ENCODE data around the gene FUT2. TPM values are rescaled to one million over a fixed set of nuclear protein-coding genes. Genes with fewer than 3 reads are reported as not detected.
A peak's percentile ranks its signal among the peaks of the same experiment; 100 is the strongest.

The FUT2 gene
- polyA plus RNA-seq (2011; rRNA removed) (not detected in 2 replicates), polyA plus RNA-seq (2017; fragmentation: RNase III; extraction: RNeasy Plus Mini Kit Qiagen cat#74134 plus additional on column Dnase treatment) (not detected in 3 replicates), polyA minus RNA-seq (2011; rRNA and poly(A)+ RNA removed) (not detected in 2 replicates)
- polyA plus RNA-seq (2012; cell fraction: cytosol; rRNA removed), result not detected in 2 replicates
- not detected in 2 replicates for polyA plus RNA-seq (2012; cell fraction: nucleus; rRNA removed)

DNA sequence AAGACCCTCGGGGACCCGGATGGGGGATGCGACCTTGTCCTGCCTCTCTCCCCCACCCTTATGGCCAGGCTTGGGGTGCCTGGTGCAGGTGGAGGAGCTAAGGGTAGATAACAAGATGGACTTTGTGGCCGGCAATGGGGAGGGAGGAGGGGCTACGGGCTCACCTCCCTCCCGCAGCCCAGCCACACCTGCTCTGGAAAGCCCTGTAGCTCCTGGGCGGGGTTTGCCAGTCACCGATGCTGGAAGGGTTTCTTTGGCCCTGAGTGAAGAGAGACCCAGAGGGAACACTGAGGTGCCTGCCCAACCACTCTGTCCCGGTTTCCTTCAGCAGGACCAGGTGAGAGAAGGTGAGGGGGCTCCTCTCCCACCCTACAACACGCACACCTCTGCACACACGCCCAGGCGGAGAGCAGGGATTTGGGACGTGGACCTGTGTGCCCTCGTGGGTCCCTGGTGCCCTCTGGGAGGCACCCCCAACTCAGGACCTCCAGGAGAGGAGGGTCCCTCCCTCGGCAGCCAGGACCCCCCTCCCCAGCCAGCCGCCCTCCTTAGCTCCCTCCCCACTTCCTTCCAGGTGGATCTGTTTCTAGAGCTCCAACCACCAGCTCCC, at the start of gene FUT2:
FUT2 (plus strand) TSS at position 229 of the 610 bp plus-strand sequence. CDS start 6,986 bp downstream, outside the sequence.
- Histone ChIP-seq H3K4me1 (peaks cover 3% of the 10 kb centered on the region; the same call in 2 of the 3 replicates), H3K4me3 (no peak within 1 kb of the TSS), H3K4me2 (no peak within 1 kb of the TSS), H3K9me3 (no peaks in the 10 kb centered on the region), H3K27ac (no peak within 1 kb of the TSS)
- ATAC-seq (no peak), DNase-seq (ENCODE audit: low read depth in 1 of 2, low spot score in 1 of 2) (no peak), FAIRE-seq (no peak)
- WGBS (ENCODE audit: missing lambda C conversion rate), result 67% methylated on average over 16 of the region's 16 CpGs
- ChIA-PET POLR2A (interaction anchor here (0.7 kb wide), 1 partner anchor 18 kb away, joined by 3 read pairs; no protein-coding TSS in a partner anchor), CTCF (interaction anchor here (0.8 to 14.0 kb wide), 11 partner anchors 11 to 147 kb away, joined by 3 to 151 read pairs (median 5); partner anchors contain the start of gene CA11)
- TF ChIP-seq MAX (IDR thresholded peaks at IDR 0.05) (no peak), RAD21 (conservative IDR thresholded peaks at IDR 0.05 in 1 of 2, IDR thresholded peaks at IDR 0.05 in 1 of 2) (no peak)

- Histone ChIP-seq H3K4me3 (peak within 1 kb of the TSS; percentile 54), H3K4me2 (peak within 1 kb of the TSS; percentile 94), H3K27ac (peak within 1 kb of the TSS; percentile 87 to 88), H3K4me1 (peaks cover 18% of the 10 kb centered on the region; the same call in 2 of the 3 replicates), H3K9me3 (no peaks in the 10 kb centered on the region)
- peak; percentile 91 to 97 for DNase-seq (ENCODE audit: low read depth in 1 of 2, low spot score in 1 of 2)
- WGBS (ENCODE audit: missing lambda C conversion rate), result 5% methylated on average over 8 of the region's 33 CpGs
- CTCF ChIA-PET, result interaction anchor here (0.5 to 3.5 kb wide), 58 partner anchors 8 to 348 kb away, joined by 3 to 39 read pairs (median 4); partner anchors contain the start of genes FUT1, FUT2, HSD17B14 and IZUMO1
- POLR2A ChIA-PET, result interaction anchor here (1.0 to 3.1 kb wide), 9 partner anchors 12 to 315 kb away, joined by 3 to 15 read pairs (median 4); partner anchors contain the start of genes PPP1R15A, RPL18 and SPHK2
- peak; percentile 85 to 90 for ATAC-seq
- FAIRE-seq, result no peak
- TF ChIP-seq, protein P1, sequence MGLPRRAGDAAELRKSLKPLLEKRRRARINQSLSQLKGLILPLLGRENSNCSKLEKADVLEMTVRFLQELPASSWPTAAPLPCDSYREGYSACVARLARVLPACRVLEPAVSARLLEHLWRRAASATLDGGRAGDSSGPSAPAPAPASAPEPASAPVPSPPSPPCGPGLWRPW (IDR thresholded peaks at IDR 0.05), result no peak
- TF ChIP-seq KDM1A (IDR thresholded peaks at IDR 0.05; ENCODE audit: low read depth) (0 out of 2 replicates have a peak, but pooled peaks have one; percentile 24), HMGXB4 (CRISPR knock-in tag; IDR thresholded peaks at IDR 0.05; ENCODE audit: borderline replicate concordance) (no peak), PHF8 (IDR thresholded peaks at IDR 0.05; ENCODE audit: borderline replicate concordance, low read depth) (0 out of 2 replicates have a peak, but pooled peaks have one; percentile 18), RARB (CRISPR knock-in tag; IDR thresholded peaks at IDR 0.05) (no peak), NR3C1 (IDR thresholded peaks at IDR 0.05) (no peak), FOXS1 (CRISPR knock-in tag; IDR thresholded peaks at IDR 0.05) (no peak), MYC (IDR thresholded peaks at IDR 0.05; ENCODE audit: borderline replicate concordance, low read length) (0 out of 2 replicates have a peak, but pooled peaks have one; percentile 7), HOXA7 (CRISPR knock-in tag; IDR thresholded peaks at IDR 0.05) (no peak), FOSB (CRISPR knock-in tag; IDR thresholded peaks at IDR 0.05) (no peak), JUN (IDR thresholded peaks at IDR 0.05) (peak in 1 of 2 experiments; percentile 73; a peak in 3 of 5 replicates), RAD21 (conservative IDR thresholded peaks at IDR 0.05 in 1 of 2, IDR thresholded peaks at IDR 0.05 in 1 of 2) (peak; percentile 97 to 98), EHF (CRISPR knock-in tag; IDR thresholded peaks at IDR 0.05) (no peak), EP300 (IDR thresholded peaks at IDR 0.05) (no peak), ELK1 (IDR thresholded peaks at IDR 0.05; ENCODE audit: low read depth, low read length) (no peak), CTCF (IDR thresholded peaks at IDR 0.05) (peak; percentile 90), HDAC2 (IDR thresholded peaks at IDR 0.05) (no peak), MAZ (IDR thresholded peaks at IDR 0.05; ENCODE audit: borderline replicate concordance, low read depth, low read length) (peak; percentile 72; the same call in 1 of the 2 replicates), EHMT2 (IDR thresholded peaks at IDR 0.05; ENCODE audit: low read depth) (no peak), RFX5 (IDR thresholded peaks at IDR 0.05) (no peak), CEBPB (IDR thresholded peaks at IDR 0.05) (no peak), MAX (IDR thresholded peaks at IDR 0.05) (peak; percentile 93)
- TF ChIP-seq, protein P2, sequence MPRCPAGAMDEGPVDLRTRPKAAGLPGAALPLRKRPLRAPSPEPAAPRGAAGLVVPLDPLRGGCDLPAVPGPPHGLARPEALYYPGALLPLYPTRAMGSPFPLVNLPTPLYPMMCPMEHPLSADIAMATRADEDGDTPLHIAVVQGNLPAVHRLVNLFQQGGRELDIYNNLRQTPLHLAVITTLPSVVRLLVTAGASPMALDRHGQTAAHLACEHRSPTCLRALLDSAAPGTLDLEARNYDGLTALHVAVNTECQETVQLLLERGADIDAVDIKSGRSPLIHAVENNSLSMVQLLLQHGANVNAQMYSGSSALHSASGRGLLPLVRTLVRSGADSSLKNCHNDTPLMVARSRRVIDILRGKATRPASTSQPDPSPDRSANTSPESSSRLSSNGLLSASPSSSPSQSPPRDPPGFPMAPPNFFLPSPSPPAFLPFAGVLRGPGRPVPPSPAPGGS (IDR thresholded peaks at IDR 0.05), result 0 out of 3 replicates have a peak, but pooled peaks have one; percentile 24
- TF ChIP-seq, protein P3, sequence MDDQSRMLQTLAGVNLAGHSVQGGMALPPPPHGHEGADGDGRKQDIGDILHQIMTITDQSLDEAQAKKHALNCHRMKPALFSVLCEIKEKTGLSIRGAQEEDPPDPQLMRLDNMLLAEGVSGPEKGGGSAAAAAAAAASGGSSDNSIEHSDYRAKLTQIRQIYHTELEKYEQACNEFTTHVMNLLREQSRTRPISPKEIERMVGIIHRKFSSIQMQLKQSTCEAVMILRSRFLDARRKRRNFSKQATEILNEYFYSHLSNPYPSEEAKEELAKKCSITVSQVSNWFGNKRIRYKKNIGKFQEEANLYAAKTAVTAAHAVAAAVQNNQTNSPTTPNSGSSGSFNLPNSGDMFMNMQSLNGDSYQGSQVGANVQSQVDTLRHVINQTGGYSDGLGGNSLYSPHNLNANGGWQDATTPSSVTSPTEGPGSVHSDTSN (IDR thresholded peaks at IDR 0.05), result peak; percentile 15; the same call in 1 of the 2 replicates
Measured at GRCh38 chr19:48646001-48646721, 49.6 kb upstream of the FUT2 start, which contains the start of gene CA11. CA11 (minus strand) TSS chr19:48646187; CDS start chr19:48645632, 555 bp downstream.

Data from A549 (cell line).